IMR-90 (cell line): Measurements from ENCODE around the gene EIF2B5. TPM values are rescaled to one million over a fixed set of nuclear protein-coding genes. Genes with fewer than 3 reads are reported as not detected.

ENCODE experiments used
- ATAC-seq: fragments of 200-7000 bp; cut with Tn5 transposase; 2 replicates; pipeline ENCODE4 v1.9.1; 2020; ENCODE audit warnings: low read depth, mild to moderate bottlenecking, moderate library complexity
- BruUV-seq: library from RNA; stranded (reverse); fragments of 400-500 nt; replicated peaks from 2 replicates; lab custom pipeline; 2021; lab: Mats Ljungman, UMichigan
- CTCF ChIA-PET: fragments of 300-600 bp; formaldehyde crosslinking; extraction: SDS; loops from one replicate; lab custom pipeline; 2021; ENCODE audit warnings: antibody characterized with exemption; lab: Yijun Ruan, JAX
- POLR2A ChIA-PET: fragments of 300-600 bp; sonication (Branson Sonifier 250); formaldehyde crosslinking; loops from one replicate; lab custom pipeline; 2022; ENCODE audit warnings: antibody characterized with exemption; ENCODE audit not compliant: unreplicated experiment; lab: Charles Lee
- DNase-seq: peaks from one replicate; pipeline ENCODE4 v3.0.0; 2013
- H2AFZ ChIP-seq: replicated peaks from 2 replicates; pipeline ENCODE3; 2013; ENCODE audit warnings: low read length, mild to moderate bottlenecking; ENCODE audit not compliant: poor library complexity
- H2AK5ac ChIP-seq: 2 replicates; pipeline ENCODE4 v1.6.1; 2013; ENCODE audit warnings: low read depth, low read length, inconsistent platforms
- H2AK9ac ChIP-seq: replicated peaks from 2 replicates; pipeline ENCODE3; 2013; ENCODE audit warnings: mild to moderate bottlenecking, low read depth, low read length, moderate library complexity; ENCODE audit not compliant: poor library complexity
- H2BK120ac ChIP-seq: 2 replicates; pipeline ENCODE4 v1.6.1; 2013; ENCODE audit warnings: low read depth, low read length, inconsistent platforms
- H2BK15ac ChIP-seq: 3 replicates; pipeline ENCODE4 v1.6.1; 2013; ENCODE audit warnings: low read depth, low read length, inconsistent platforms
- H2BK20ac ChIP-seq: 2 replicates; pipeline ENCODE4 v1.6.1; 2013; ENCODE audit warnings: low read depth, mild to moderate bottlenecking, inconsistent platforms, low read length, moderate library complexity
- H2BK5ac ChIP-seq: 2 replicates; pipeline ENCODE4 v1.6.1; 2013; ENCODE audit warnings: mild to moderate bottlenecking, low read depth, low read length, inconsistent platforms; ENCODE audit not compliant: poor library complexity, severe bottlenecking
- H3K14ac ChIP-seq: replicated peaks from 2 replicates; pipeline ENCODE4 v1.6.1; 2013; ENCODE audit warnings: low read depth, low read length, inconsistent platforms
- H3K18ac ChIP-seq: 2 replicates; pipeline ENCODE4 v1.6.1; 2013; ENCODE audit warnings: low read depth, low read length, control low read depth
- H3K23ac ChIP-seq: 2 replicates; pipeline ENCODE4 v1.6.1; 2013; ENCODE audit warnings: low read depth, low read length, inconsistent platforms
- H3K27ac ChIP-seq: 2 replicates; pipeline ENCODE4 v1.5.1; 2013; ENCODE audit warnings: mild to moderate bottlenecking, control low read depth, low read length; ENCODE audit not compliant: insufficient read depth
- H3K27me3 ChIP-seq: 2 replicates; pipeline ENCODE4 v1.6.1; 2013; ENCODE audit warnings: low read length; ENCODE audit not compliant: control insufficient read depth, insufficient read depth
- H3K36me3 ChIP-seq: 2 replicates; pipeline ENCODE4 v1.6.1; 2013; ENCODE audit warnings: low read length, mixed read lengths; ENCODE audit not compliant: control insufficient read depth, insufficient read depth
- H3K4ac ChIP-seq: 2 replicates; pipeline ENCODE4 v1.6.1; 2013; ENCODE audit warnings: low read depth, low read length, inconsistent platforms
- H3K4me1 ChIP-seq: 2 replicates; pipeline ENCODE4 v1.6.1; 2013; ENCODE audit warnings: low read length, mixed read lengths; ENCODE audit not compliant: control insufficient read depth, insufficient read depth
- H3K4me2 ChIP-seq: 2 replicates; pipeline ENCODE4 v1.6.1; 2013; ENCODE audit warnings: low read depth, mild to moderate bottlenecking, control low read depth, low read length, moderate library complexity
- H3K4me3 ChIP-seq: 2 replicates; pipeline ENCODE4 v1.5.1; 2013; ENCODE audit warnings: low read depth, mild to moderate bottlenecking, control low read depth, low read length, moderate library complexity; ENCODE audit not compliant: insufficient read depth
- H3K56ac ChIP-seq: 2 replicates; pipeline ENCODE4 v1.6.1; 2013; ENCODE audit warnings: low read length, inconsistent platforms; ENCODE audit not compliant: insufficient read depth; ENCODE audit errors: extremely low read depth
- H3K79me1 ChIP-seq, 2 experiments: 2 replicates each; pipeline ENCODE4 v1.6.1; 2013; ENCODE audit warnings: low read length in 2 of 2, inconsistent platforms in 1 of 2, low read depth in 1 of 2
- H3K9ac ChIP-seq: 2 replicates; pipeline ENCODE4 v1.6.1; 2013; ENCODE audit warnings: low read depth, low read length, control low read depth
- H3K9me1 ChIP-seq: 2 replicates; pipeline ENCODE4 v1.6.1; 2013; ENCODE audit warnings: low read length, inconsistent platforms; ENCODE audit not compliant: insufficient read depth
- H3K9me3 ChIP-seq: 2 replicates; pipeline ENCODE4 v1.6.1; 2013; ENCODE audit warnings: low read length; ENCODE audit not compliant: control insufficient read depth, insufficient read depth
- H4K20me1 ChIP-seq: 2 replicates; pipeline ENCODE4 v1.6.1; 2013; ENCODE audit warnings: low read length, inconsistent platforms; ENCODE audit not compliant: insufficient read depth
- H4K5ac ChIP-seq: 2 replicates; pipeline ENCODE4 v1.6.1; 2013; ENCODE audit warnings: mild to moderate bottlenecking, low read depth, low read length, control low read depth
- H4K8ac ChIP-seq, 2 experiments: 2 replicates each; pipeline ENCODE4 v1.6.1; 2013; ENCODE audit warnings: low read depth in 2 of 2, low read length in 2 of 2, control low read depth in 1 of 2, inconsistent platforms in 1 of 2
- H4K91ac ChIP-seq: 2 replicates; pipeline ENCODE4 v1.6.1; 2013; ENCODE audit warnings: low read depth, low read length, inconsistent platforms; ENCODE audit not compliant: insufficient read depth
- BHLHE40 ChIP-seq: fragments of 150-350 bp; IDR thresholded peaks from 2 replicates; pipeline ENCODE4 v1.6.1; 2016; ENCODE audit warnings: mild to moderate bottlenecking, low read depth, low read length
- CEBPB ChIP-seq: IDR thresholded peaks from 2 replicates; pipeline ENCODE4 v1.6.1; 2012; ENCODE audit warnings: low read depth, low read length, improper control_type of control experiment
- CHD1 ChIP-seq: IDR thresholded peaks from 2 replicates; pipeline ENCODE4 v1.6.1; 2012; ENCODE audit warnings: low read depth, low read length, improper control_type of control experiment
- ELK1 ChIP-seq: fragments of 150-350 bp; IDR thresholded peaks from 2 replicates; pipeline ENCODE4 v1.6.1; 2016; ENCODE audit warnings: low read depth, mild to moderate bottlenecking, low read length, moderate library complexity, borderline replicate concordance
- FOS ChIP-seq: fragments of 150-350 bp; IDR thresholded peaks from 2 replicates; pipeline ENCODE4 v1.6.1; 2016; ENCODE audit warnings: low read depth, low read length
- MAFK ChIP-seq: IDR thresholded peaks from 2 replicates; pipeline ENCODE4 v1.6.1; 2012; ENCODE audit warnings: low read depth, low read length, improper control_type of control experiment
- MAZ ChIP-seq: IDR thresholded peaks from 2 replicates; pipeline ENCODE4 v1.6.1; 2012; ENCODE audit warnings: low read depth, mild to moderate bottlenecking, low read length, improper control_type of control experiment, moderate library complexity, borderline replicate concordance
- MXI1 ChIP-seq: IDR thresholded peaks from 2 replicates; pipeline ENCODE4 v1.6.1; 2012; ENCODE audit warnings: low read depth, mild to moderate bottlenecking, low read length, moderate library complexity, borderline replicate concordance
- NFE2L2 ChIP-seq: fragments of 150-350 bp; IDR thresholded peaks from 2 replicates; pipeline ENCODE4 v1.6.1; 2016; ENCODE audit warnings: low read depth, mild to moderate bottlenecking, low read length
- POLR2A ChIP-seq: IDR thresholded peaks from 2 replicates; pipeline ENCODE4 v1.6.1; 2012; ENCODE audit warnings: mild to moderate bottlenecking, low read depth, low read length
- RAD21 ChIP-seq: IDR thresholded peaks from 2 replicates; pipeline ENCODE4 v1.6.1; 2012; ENCODE audit warnings: low read length, improper control_type of control experiment
- RCOR1 ChIP-seq: IDR thresholded peaks from 2 replicates; pipeline ENCODE4 v1.6.1; 2012; ENCODE audit warnings: mild to moderate bottlenecking, low read length, improper control_type of control experiment; ENCODE audit not compliant: insufficient replicate concordance
- RFX5 ChIP-seq: IDR thresholded peaks from 2 replicates; pipeline ENCODE4 v1.8.0; 2012; ENCODE audit warnings: low read depth, mild to moderate bottlenecking, low read length, moderate library complexity
- SMC3 ChIP-seq: fragments of 150-350 bp; IDR thresholded peaks from 2 replicates; pipeline ENCODE4 v1.6.1; 2016; ENCODE audit warnings: low read depth, mild to moderate bottlenecking, antibody characterized with exemption, low read length, moderate library complexity
- WGBS, 2 experiments: methylation state at CpG; one replicate each; pipeline versions ENCODE4 v1.1.5 to v1.1.7; 2013; ENCODE audit warnings: missing lambda C conversion rate in 2 of 2; ENCODE audit not compliant: insufficient read length in 1 of 2; ENCODE audit errors: extremely low coverage in 2 of 2; 5-methylcytosine and 5-hydroxymethylcytosine counted together
- dilution Hi-C: fragments of 300-500 bp; cut with HindIII; formaldehyde crosslinking; loops from one replicate; pipeline ENCODE4 v1.14.3; 2018; ENCODE audit warnings: low sequenced_read_pairs; ENCODE audit not compliant: unreplicated experiment
- in situ Hi-C: fragments of 300-500 bp; cut with MboI; formaldehyde crosslinking; loops from 3 replicates; pipeline ENCODE4 v1.14.3; 2019; ENCODE audit warnings: low sequenced_read_pairs, inconsistent platforms, mixed read lengths
- intact Hi-C: fragments of 100-400 bp; cut with micrococcal nuclease; formaldehyde crosslinking; loops from 2 replicates; pipeline ENCODE4 v1.10.0; 2022
- polyA plus RNA-seq, 3 experiments: library from polyadenylated mRNA; depleted of rRNA; stranded (reverse); fragments of >200 nt; gene quantifications; 2 replicates each; pipeline ENCODE4 v1.2.3, GENCODE V29; 2012; ENCODE audit warnings: low replicate concordance in 1 of 3
- total RNA-seq: library from RNA; depleted of rRNA; stranded (reverse); fragments of >200 nt; gene quantifications from 2 replicates; pipeline ENCODE4 v1.2.3, GENCODE V29; 2012
- TF ChIP-seq, protein P1 (sequence below): fragments of 150-350 bp; IDR thresholded peaks from 2 replicates; pipeline ENCODE4 v1.6.1; 2017; ENCODE audit warnings: mild to moderate bottlenecking, antibody characterized with exemption, low read length, low read depth
- TF ChIP-seq, protein P2 (sequence below): conservative IDR thresholded peaks from 2 replicates; pipeline ENCODE4 v1.5.1; 2012; ENCODE audit warnings: mild to moderate bottlenecking, low read depth, low read length, improper control_type of control experiment

Gene EIF2B5
- total and polyA plus RNA-seq, 2 of the 4 experiments (the other 2 are of a cell fraction), result 31.7 to 37.6 TPM

GRCh38 chr3:184177767-184178306 lies 42.7 kb downstream of the EIF2B5 start:
- ChIA-PET CTCF (interaction anchor here (1.4 kb wide), 1 partner anchor 72 kb away, joined by 4 read pairs; the partner anchor contains the start of gene EEF1AKMT4), POLR2A (no interaction called here)
- H3K9me1 ChIP-seq, result peaks cover 23% of the 10 kb centered on the region
- H3K27me3 ChIP-seq, result no peaks in the 10 kb centered on the region
- H3K4me2 ChIP-seq, result peak overlapping the region; percentile 60
- H4K20me1 ChIP-seq, result peaks cover 55% of the 10 kb centered on the region
- no peak overlapping the region for H3K56ac ChIP-seq
- H2AK9ac ChIP-seq, result peak overlapping the region; percentile 94
- peak overlapping the region; percentile 32 for H3K9ac ChIP-seq
- no peak overlapping the region for H3K18ac ChIP-seq
- in situ Hi-C loops (no loop called here), intact Hi-C loops (loop anchor here (1.0 to 5.0 kb wide), 2 partner anchors 7 to 281 kb away; no protein-coding TSS in a partner anchor), dilution Hi-C loops (no loop called here)
- BruUV-seq, result no TSS peak
- H2BK120ac ChIP-seq, result no peak overlapping the region
- H2BK5ac ChIP-seq, result peak overlapping the region; percentile 75
- no peak for ATAC-seq
- H3K79me1 ChIP-seq, result peaks cover 37 to 75% of the 10 kb centered on the region in 2 experiments
- 82% methylated on average over 4 of the region's 14 CpGs; no CpG with 5 or more reads in 1 of the 2 experiments for WGBS, 2 experiments
- no peak overlapping the region for H2BK15ac ChIP-seq
- peak overlapping the region; percentile 72; the same call in 1 of the 2 replicates for H3K4ac ChIP-seq
- H3K4me3 ChIP-seq, result no peak overlapping the region
- no peak for DNase-seq
- peak overlapping the region; percentile 55; the same call in 1 of the 2 replicates for H3K23ac ChIP-seq
- peak overlapping the region; percentile 81 for H3K27ac ChIP-seq
- peak overlapping the region; percentile 90; the same call in 1 of the 2 replicates for H2AK5ac ChIP-seq
- peak overlapping the region; percentile 2; the same call in 1 of the 2 replicates for H3K14ac ChIP-seq
- peaks cover 10% of the 10 kb centered on the region for H3K4me1 ChIP-seq
- no peak for TF ChIP-seq FOS
- TF ChIP-seq ELK1, result no peak
- TF ChIP-seq RFX5, result no peak
- TF ChIP-seq NFE2L2, result no peak
- TF ChIP-seq RCOR1, result no peak
- TF ChIP-seq CEBPB, result no peak
- no peak for TF ChIP-seq MAZ
- no peak for TF ChIP-seq MXI1
- TF ChIP-seq, protein P1, sequence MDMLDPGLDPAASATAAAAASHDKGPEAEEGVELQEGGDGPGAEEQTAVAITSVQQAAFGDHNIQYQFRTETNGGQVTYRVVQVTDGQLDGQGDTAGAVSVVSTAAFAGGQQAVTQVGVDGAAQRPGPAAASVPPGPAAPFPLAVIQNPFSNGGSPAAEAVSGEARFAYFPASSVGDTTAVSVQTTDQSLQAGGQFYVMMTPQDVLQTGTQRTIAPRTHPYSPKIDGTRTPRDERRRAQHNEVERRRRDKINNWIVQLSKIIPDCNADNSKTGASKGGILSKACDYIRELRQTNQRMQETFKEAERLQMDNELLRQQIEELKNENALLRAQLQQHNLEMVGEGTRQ, result no peak
- TF ChIP-seq BHLHE40, result no peak
- no peak for TF ChIP-seq POLR2A
- no peak for TF ChIP-seq SMC3
- TF ChIP-seq CHD1, result no peak
- no peak for TF ChIP-seq RAD21
- TF ChIP-seq, protein P2, sequence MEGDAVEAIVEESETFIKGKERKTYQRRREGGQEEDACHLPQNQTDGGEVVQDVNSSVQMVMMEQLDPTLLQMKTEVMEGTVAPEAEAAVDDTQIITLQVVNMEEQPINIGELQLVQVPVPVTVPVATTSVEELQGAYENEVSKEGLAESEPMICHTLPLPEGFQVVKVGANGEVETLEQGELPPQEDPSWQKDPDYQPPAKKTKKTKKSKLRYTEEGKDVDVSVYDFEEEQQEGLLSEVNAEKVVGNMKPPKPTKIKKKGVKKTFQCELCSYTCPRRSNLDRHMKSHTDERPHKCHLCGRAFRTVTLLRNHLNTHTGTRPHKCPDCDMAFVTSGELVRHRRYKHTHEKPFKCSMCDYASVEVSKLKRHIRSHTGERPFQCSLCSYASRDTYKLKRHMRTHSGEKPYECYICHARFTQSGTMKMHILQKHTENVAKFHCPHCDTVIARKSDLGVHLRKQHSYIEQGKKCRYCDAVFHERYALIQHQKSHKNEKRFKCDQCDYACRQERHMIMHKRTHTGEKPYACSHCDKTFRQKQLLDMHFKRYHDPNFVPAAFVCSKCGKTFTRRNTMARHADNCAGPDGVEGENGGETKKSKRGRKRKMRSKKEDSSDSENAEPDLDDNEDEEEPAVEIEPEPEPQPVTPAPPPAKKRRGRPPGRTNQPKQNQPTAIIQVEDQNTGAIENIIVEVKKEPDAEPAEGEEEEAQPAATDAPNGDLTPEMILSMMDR, result no peak
- no peak for TF ChIP-seq MAFK
- no peak overlapping the region for H2AFZ ChIP-seq
- no peak overlapping the region for H4K91ac ChIP-seq
- no peaks in the 10 kb centered on the region for H3K9me3 ChIP-seq
- H4K5ac ChIP-seq, result no peak overlapping the region
- no peak overlapping the region for H4K8ac ChIP-seq
- H2BK20ac ChIP-seq, result no peak overlapping the region
- H3K36me3 ChIP-seq, result peaks cover 58% of the 10 kb centered on the region
